Measurements from ENCODE around the gene CUL4A. TPM values are rescaled to one million over a fixed set of nuclear protein-coding genes. Genes with fewer than 3 reads are reported as not detected.

Gene CUL4A
- total RNA-seq, 1 experiment from 2014 or later = 91.0 TPM

- BruUV-seq (replicated peaks) = no TSS peak
- TF ChIP-seq EZH2 (IDR thresholded peaks at IDR 0.05; ENCODE audit: low read depth) (no peak), CTCF (conservative IDR thresholded peaks at IDR 0.05) (no peak)
- H3K4me2 ChIP-seq = no peak overlapping the region
- no peaks in the 10 kb centered on the region for H3K9me3 ChIP-seq (ENCODE audit: insufficient read depth, low read depth)
- CTCF ChIA-PET = no interaction called here
- intact Hi-C loops (cut with micrococcal nuclease; ENCODE audit: unreplicated experiment) = no loop called here
- H3K4me1 ChIP-seq (replicated peaks; ENCODE audit: insufficient read depth) = no peaks in the 10 kb centered on the region
- H3F3A ChIP-seq (ENCODE audit: insufficient read depth, low read depth) = peaks cover 41% of the 10 kb centered on the region
- peaks cover 23% of the 10 kb centered on the region for H3K79me2 ChIP-seq (ENCODE audit: low read depth)
- no peak overlapping the region for H3K4me3 ChIP-seq
- no peaks in the 10 kb centered on the region for H3K27me3 ChIP-seq (ENCODE audit: insufficient read depth, low read depth)
- no peak overlapping the region for H3K27ac ChIP-seq
- peaks cover 20% of the 10 kb centered on the region; the same call in 1 of the 2 replicates for H3K36me3 ChIP-seq (ENCODE audit: low read depth)
- DNase-seq = no peak
- no peak overlapping the region for H2AFZ ChIP-seq
- POLR2A ChIA-PET (ENCODE audit: unreplicated experiment) = no interaction called here
- peaks cover 57% of the 10 kb centered on the region for H4K20me1 ChIP-seq (ENCODE audit: insufficient read depth)
- no peaks in the 10 kb centered on the region for H3K9me2 ChIP-seq (ENCODE audit: insufficient read depth)
Measured at GRCh38 chr13:113226873-113227450, 17.5 kb downstream of the CUL4A start.

- H3K36me3 ChIP-seq (ENCODE audit: low read depth) = 0 out of 2 replicates have a peak, but pooled peaks cover 14% of the 10 kb centered on the region
Measured at GRCh38 chr13:113229161-113229560, 19.7 kb downstream of the CUL4A start.

GRCh38 chr13:113229791-113230190 lies 20.4 kb downstream of the CUL4A start:
- 0 out of 2 replicates have a peak, but pooled peaks cover 13% of the 10 kb centered on the region for H3K36me3 ChIP-seq (ENCODE audit: low read depth)
- no peaks in the 10 kb centered on the region for H3K9me3 ChIP-seq (ENCODE audit: insufficient read depth, low read depth)
- H4K20me1 ChIP-seq (ENCODE audit: insufficient read depth) = peaks cover 34% of the 10 kb centered on the region; the same call in 1 of the 2 replicates
- H3K4me1 ChIP-seq (replicated peaks; ENCODE audit: insufficient read depth) = no peaks in the 10 kb centered on the region
- peaks cover 41% of the 10 kb centered on the region for H3F3A ChIP-seq (ENCODE audit: insufficient read depth, low read depth)
- no peak overlapping the region for H2AFZ ChIP-seq
- no peaks in the 10 kb centered on the region for H3K27me3 ChIP-seq (ENCODE audit: insufficient read depth, low read depth)
- H3K79me2 ChIP-seq (ENCODE audit: low read depth) = 0 out of 2 replicates have a peak, but pooled peaks cover 5% of the 10 kb centered on the region
- POLR2A ChIA-PET (ENCODE audit: unreplicated experiment) = no interaction called here
- intact Hi-C loops (cut with micrococcal nuclease; ENCODE audit: unreplicated experiment) = no loop called here
- DNase-seq = no peak
- CTCF ChIA-PET = no interaction called here
- H3K4me3 ChIP-seq = no peak overlapping the region
- H3K9me2 ChIP-seq (ENCODE audit: insufficient read depth) = no peaks in the 10 kb centered on the region
- no peak overlapping the region for H3K4me2 ChIP-seq
- TF ChIP-seq CTCF (conservative IDR thresholded peaks at IDR 0.05) (no peak), EZH2 (IDR thresholded peaks at IDR 0.05; ENCODE audit: low read depth) (no peak)
- no TSS peak for BruUV-seq (replicated peaks)
- H3K27ac ChIP-seq = no peak overlapping the region

More at GRCh38 chr13:113229161-113229560, 19.7 kb downstream of the CUL4A start:
- Histone ChIP-seq H3K4me3 (no peak overlapping the region), H4K20me1 (ENCODE audit: insufficient read depth) (peaks cover 40% of the 10 kb centered on the region; the same call in 1 of the 2 replicates), H3K9me3 (ENCODE audit: insufficient read depth, low read depth) (no peaks in the 10 kb centered on the region), H3K4me2 (no peak overlapping the region), H2AFZ (no peak overlapping the region), H3K9me2 (ENCODE audit: insufficient read depth) (no peaks in the 10 kb centered on the region), H3K27ac (no peak overlapping the region), H3K27me3 (ENCODE audit: insufficient read depth, low read depth) (no peaks in the 10 kb centered on the region), H3K79me2 (ENCODE audit: low read depth) (0 out of 2 replicates have a peak, but pooled peaks cover 5% of the 10 kb centered on the region), H3K4me1 (replicated peaks; ENCODE audit: insufficient read depth) (no peaks in the 10 kb centered on the region), H3F3A (ENCODE audit: insufficient read depth, low read depth) (peaks cover 41% of the 10 kb centered on the region)
- intact Hi-C loops (cut with micrococcal nuclease; ENCODE audit: unreplicated experiment) = no loop called here
- CTCF ChIA-PET = no interaction called here
- POLR2A ChIA-PET (ENCODE audit: unreplicated experiment) = no interaction called here
- no peak for TF ChIP-seq EZH2 (IDR thresholded peaks at IDR 0.05; ENCODE audit: low read depth)
- TF ChIP-seq CTCF (conservative IDR thresholded peaks at IDR 0.05) = no peak
- no TSS peak for BruUV-seq (replicated peaks)
- no peak for DNase-seq
